Measurements from ENCODE around the gene CCDC134. TPM values are rescaled to one million over a fixed set of nuclear protein-coding genes. Genes with fewer than 3 reads are reported as not detected.

Gene CCDC134
- total and polyA plus RNA-seq, 2 of the 13 experiments (the other 11 are each of a cell fraction or from before 2014, with no cell fraction given) = 4.8 to 17.4 TPM

DNA sequence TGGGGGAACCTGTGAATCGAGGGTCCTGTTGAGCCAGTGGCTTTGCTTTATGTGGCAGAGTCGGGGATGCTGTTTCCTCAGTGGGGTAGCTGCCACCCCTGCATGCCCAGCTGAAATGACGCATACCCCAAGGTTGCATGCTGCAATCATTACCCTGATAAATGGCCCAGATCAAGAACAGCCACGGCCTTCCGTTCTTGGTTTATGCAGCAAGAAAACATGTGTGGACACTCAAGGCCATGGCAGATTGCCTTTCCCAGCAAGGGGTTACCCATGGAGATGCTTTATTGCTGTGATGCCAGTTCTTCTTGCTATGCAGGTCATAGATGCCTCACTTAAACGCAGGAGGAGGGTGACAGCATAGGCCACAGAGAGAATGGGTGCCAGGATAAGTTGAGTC is 18.1 kb downstream of the CCDC134 start:
- Histone ChIP-seq H3K9me3 (ENCODE audit: low read length) (no peaks in the 10 kb centered on the region), H3K4me3 (replicated peaks in 1 of 3; ENCODE audit: insufficient read depth in 1 of 3, low read depth in 2 of 3, low read length in 3 of 3) (no peak overlapping the region), H2AFZ (ENCODE audit: low read length) (no peak overlapping the region), H3K9ac (ENCODE audit: insufficient read depth, low read depth, low read length) (no peak overlapping the region), H4K20me1 (ENCODE audit: insufficient read depth, low read length) (no peaks in the 10 kb centered on the region), H3K36me3 (replicated peaks in 1 of 2; ENCODE audit: control insufficient read depth in 1 of 2, insufficient read depth in 2 of 2, low read length in 2 of 2) (peaks cover 1 to 37% of the 10 kb centered on the region in 2 experiments; a peak in 4 of 5 replicates), H3K4me2 (ENCODE audit: low read depth, low read length) (no peak overlapping the region), H3K27ac (ENCODE audit: extremely low read length, insufficient read depth, low read length) (no peak overlapping the region), H3K27me3 (ENCODE audit: control insufficient read depth in 1 of 2, insufficient read depth in 2 of 2, low read length in 2 of 2) (no peaks in the 10 kb centered on the region), H3K79me2 (ENCODE audit: insufficient read depth, low read length) (no peaks in the 10 kb centered on the region), H3K4me1 (ENCODE audit: insufficient read depth, low read length) (no peaks in the 10 kb centered on the region)
- ATAC-seq (no peak), FAIRE-seq (no peak), DNase-seq (ENCODE audit: low spot score) (no peak)
- no TSS peak for BruUV-seq (replicated peaks)
- WGBS (ENCODE audit: low lambda C conversion rate) = 95% methylated on average over 6 of the region's 6 CpGs
- TF ChIP-seq AKAP8 (CRISPR knock-in tag; IDR thresholded peaks at IDR 0.05) = no peak
- no peak for TF ChIP-seq DPF2 (CRISPR knock-in tag; IDR thresholded peaks at IDR 0.05; ENCODE audit: borderline replicate concordance, low read depth)
- no peak for TF ChIP-seq ZNF777 (CRISPR knock-in tag; IDR thresholded peaks at IDR 0.05)
- TF ChIP-seq NFYC (CRISPR knock-in tag; IDR thresholded peaks at IDR 0.05) = no peak
- no peak for TF ChIP-seq TGIF2 (CRISPR knock-in tag; IDR thresholded peaks at IDR 0.05)
- POLR2A ChIA-PET = no interaction called here
- intact Hi-C loops (cut with micrococcal nuclease; ENCODE audit: unreplicated experiment) = no loop called here
- CTCF ChIA-PET (ENCODE audit: low intra/inter-chr PET ratio, low total read pairs) = no interaction called here
- in situ Hi-C loops (cut with HindIII; ENCODE audit: extremely low pct_ligation_motif_present, low pct_unique_long_range_greater_than_20kb) = no loop called here

DNA sequence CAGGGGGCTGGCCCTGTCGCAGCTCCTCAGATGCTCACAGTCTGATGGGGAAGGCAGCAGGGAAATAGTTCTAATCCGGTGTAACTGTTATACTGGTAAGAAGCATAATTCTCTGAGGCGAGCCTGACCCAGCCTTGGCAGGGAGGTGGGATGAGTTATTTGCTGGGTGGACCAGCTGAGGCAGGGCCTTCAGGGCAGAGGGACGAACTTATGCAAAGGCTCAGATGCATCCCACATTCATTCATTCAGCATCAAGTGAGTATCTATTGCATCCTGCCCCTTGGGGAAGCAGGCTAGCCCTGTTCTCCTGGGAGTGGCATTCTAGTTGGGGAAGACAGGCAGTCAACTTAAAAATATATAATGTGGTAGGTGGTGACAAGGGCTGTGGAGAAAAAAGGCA is 18.8 kb downstream of the CCDC134 start:
- Histone ChIP-seq H3K9ac (ENCODE audit: insufficient read depth, low read depth, low read length) (no peak overlapping the region), H2AFZ (ENCODE audit: low read length) (no peak overlapping the region), H3K27me3 (ENCODE audit: control insufficient read depth in 1 of 2, insufficient read depth in 2 of 2, low read length in 2 of 2) (no peaks in the 10 kb centered on the region), H3K4me1 (ENCODE audit: insufficient read depth, low read length) (no peaks in the 10 kb centered on the region), H4K20me1 (ENCODE audit: insufficient read depth, low read length) (no peaks in the 10 kb centered on the region), H3K9me3 (ENCODE audit: low read length) (no peaks in the 10 kb centered on the region), H3K4me3 (replicated peaks in 1 of 3; ENCODE audit: insufficient read depth in 1 of 3, low read depth in 2 of 3, low read length in 3 of 3) (no peak overlapping the region), H3K4me2 (ENCODE audit: low read depth, low read length) (no peak overlapping the region), H3K79me2 (ENCODE audit: insufficient read depth, low read length) (no peaks in the 10 kb centered on the region), H3K27ac (ENCODE audit: extremely low read length, insufficient read depth, low read length) (no peak overlapping the region), H3K36me3 (replicated peaks in 1 of 2; ENCODE audit: control insufficient read depth in 1 of 2, insufficient read depth in 2 of 2, low read length in 2 of 2) (peaks cover 1 to 38% of the 10 kb centered on the region in 2 experiments; a peak in 4 of 5 replicates)
- ATAC-seq (no peak), FAIRE-seq (no peak), DNase-seq (ENCODE audit: low spot score) (no peak)
- intact Hi-C loops (cut with micrococcal nuclease; ENCODE audit: unreplicated experiment) = no loop called here
- BruUV-seq (replicated peaks) = no TSS peak
- WGBS (ENCODE audit: low lambda C conversion rate) = 95% methylated on average over 4 of the region's 4 CpGs
- ChIA-PET POLR2A (no interaction called here), CTCF (ENCODE audit: low intra/inter-chr PET ratio, low total read pairs) (no interaction called here)
- in situ Hi-C loops (cut with HindIII; ENCODE audit: extremely low pct_ligation_motif_present, low pct_unique_long_range_greater_than_20kb) = no loop called here
- TF ChIP-seq, protein P1, sequence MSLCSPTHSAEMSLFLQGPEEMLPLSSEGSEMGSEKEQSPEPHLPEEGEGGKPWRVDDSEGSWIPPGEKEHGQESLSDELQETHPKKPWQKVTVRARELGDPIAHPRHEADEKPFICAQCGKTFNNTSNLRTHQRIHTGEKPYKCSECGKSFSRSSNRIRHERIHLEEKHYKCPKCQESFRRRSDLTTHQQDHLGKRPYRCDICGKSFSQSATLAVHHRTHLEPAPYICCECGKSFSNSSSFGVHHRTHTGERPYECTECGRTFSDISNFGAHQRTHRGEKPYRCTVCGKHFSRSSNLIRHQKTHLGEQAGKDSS (CRISPR knock-in tag; IDR thresholded peaks at IDR 0.05; ENCODE audit: borderline replicate concordance, low read depth) = no peak
- TF ChIP-seq ZNF276 (CRISPR knock-in tag; IDR thresholded peaks at IDR 0.05; ENCODE audit: low read depth) = no peak
- TF ChIP-seq MXD4 (CRISPR knock-in tag; IDR thresholded peaks at IDR 0.05) = no peak
- TF ChIP-seq JARID2 (CRISPR knock-in tag; IDR thresholded peaks at IDR 0.05; ENCODE audit: insufficient replicate concordance) = no peak
- TF ChIP-seq ZNF781 (CRISPR knock-in tag; IDR thresholded peaks at IDR 0.05; ENCODE audit: borderline replicate concordance, not compliant biosample characterization) = no peak
- TF ChIP-seq, protein P2, sequence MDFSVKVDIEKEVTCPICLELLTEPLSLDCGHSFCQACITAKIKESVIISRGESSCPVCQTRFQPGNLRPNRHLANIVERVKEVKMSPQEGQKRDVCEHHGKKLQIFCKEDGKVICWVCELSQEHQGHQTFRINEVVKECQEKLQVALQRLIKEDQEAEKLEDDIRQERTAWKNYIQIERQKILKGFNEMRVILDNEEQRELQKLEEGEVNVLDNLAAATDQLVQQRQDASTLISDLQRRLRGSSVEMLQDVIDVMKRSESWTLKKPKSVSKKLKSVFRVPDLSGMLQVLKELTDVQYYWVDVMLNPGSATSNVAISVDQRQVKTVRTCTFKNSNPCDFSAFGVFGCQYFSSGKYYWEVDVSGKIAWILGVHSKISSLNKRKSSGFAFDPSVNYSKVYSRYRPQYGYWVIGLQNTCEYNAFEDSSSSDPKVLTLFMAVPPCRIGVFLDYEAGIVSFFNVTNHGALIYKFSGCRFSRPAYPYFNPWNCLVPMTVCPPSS (IDR thresholded peaks at IDR 0.05) = no peak
- no peak for TF ChIP-seq HNRNPL (IDR thresholded peaks at IDR 0.05; ENCODE audit: low read depth, low read length)
- TF ChIP-seq, protein P3, sequence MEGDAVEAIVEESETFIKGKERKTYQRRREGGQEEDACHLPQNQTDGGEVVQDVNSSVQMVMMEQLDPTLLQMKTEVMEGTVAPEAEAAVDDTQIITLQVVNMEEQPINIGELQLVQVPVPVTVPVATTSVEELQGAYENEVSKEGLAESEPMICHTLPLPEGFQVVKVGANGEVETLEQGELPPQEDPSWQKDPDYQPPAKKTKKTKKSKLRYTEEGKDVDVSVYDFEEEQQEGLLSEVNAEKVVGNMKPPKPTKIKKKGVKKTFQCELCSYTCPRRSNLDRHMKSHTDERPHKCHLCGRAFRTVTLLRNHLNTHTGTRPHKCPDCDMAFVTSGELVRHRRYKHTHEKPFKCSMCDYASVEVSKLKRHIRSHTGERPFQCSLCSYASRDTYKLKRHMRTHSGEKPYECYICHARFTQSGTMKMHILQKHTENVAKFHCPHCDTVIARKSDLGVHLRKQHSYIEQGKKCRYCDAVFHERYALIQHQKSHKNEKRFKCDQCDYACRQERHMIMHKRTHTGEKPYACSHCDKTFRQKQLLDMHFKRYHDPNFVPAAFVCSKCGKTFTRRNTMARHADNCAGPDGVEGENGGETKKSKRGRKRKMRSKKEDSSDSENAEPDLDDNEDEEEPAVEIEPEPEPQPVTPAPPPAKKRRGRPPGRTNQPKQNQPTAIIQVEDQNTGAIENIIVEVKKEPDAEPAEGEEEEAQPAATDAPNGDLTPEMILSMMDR (CRISPR knock-in tag; IDR thresholded peaks at IDR 0.05) = no peak
